Measurements from ENCODE around the gene STAC2.

STAC2 gene

DNA sequence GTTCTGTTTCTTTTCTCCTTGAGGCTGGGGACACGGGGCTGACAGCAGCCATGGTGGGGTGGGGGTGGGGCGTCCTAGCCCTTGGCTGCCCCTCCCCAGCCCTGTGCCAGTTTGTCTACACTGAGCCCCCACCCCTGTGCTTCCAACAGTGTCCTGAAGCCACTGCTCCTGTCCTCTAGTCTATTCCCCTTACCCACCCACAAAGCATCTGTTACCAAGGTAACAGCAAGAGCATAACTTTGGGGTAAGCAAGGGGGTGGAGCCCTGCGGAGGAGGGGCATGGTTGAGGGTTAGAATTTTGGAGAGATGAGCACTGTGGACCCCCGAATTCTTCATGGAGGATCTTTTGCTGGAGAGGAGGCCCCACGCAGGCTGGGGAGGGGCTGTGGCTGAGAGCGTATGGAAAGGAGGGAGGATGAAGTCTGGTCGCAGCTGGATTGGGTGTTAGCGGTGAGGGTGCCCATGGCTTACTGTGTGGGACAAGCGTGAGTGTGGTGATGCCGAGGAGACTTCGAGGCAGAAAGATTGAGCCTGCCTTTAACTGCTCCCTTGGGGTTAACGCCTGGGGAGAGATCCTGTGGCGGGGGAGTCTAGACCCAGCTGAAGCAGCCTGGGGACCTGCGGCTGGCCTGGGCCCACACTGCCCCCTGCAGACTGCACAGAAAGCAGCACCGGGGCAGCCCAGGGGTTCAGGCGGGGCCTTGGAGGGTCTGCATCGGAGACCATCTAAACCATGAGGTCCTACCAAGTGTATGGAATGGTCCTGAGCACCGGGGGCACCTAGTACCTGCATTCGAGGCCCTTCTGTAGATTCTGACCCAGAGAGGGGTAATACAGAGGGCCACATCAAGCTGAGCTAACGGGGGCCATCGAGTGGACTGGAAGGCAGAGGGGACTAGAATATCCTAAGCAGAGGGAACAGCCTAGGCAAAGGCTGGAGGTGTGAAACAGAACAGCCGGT lies 6.1 kb upstream of the STAC2 start:
- peak in 2 of 3 experiments; percentile 44 to 54 for DNase-seq

DNA sequence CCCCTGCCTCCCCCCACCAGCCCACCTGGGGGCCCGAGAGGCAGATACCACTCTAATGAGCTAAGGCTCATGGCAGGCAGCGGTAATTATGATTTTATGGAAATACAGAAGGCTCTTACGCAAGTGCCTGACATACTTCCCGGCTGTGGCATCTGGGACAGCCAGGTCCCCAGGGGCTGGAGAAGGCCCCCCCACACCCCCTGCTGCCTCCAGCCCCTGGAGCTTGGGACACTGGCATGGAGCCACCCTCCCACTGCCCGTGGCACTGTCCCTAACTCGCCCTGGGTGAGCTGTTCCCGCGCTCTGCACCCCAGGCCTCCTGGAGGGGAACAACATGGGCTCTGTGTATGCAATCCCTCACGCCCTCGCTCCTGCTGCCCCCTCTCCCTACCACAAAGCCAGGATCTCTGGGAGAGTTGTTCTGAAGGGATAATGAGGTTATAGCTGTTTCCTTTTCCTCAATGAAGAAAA lies 5.4 kb upstream of the STAC2 start:
- DNase-seq = no peak

DNA sequence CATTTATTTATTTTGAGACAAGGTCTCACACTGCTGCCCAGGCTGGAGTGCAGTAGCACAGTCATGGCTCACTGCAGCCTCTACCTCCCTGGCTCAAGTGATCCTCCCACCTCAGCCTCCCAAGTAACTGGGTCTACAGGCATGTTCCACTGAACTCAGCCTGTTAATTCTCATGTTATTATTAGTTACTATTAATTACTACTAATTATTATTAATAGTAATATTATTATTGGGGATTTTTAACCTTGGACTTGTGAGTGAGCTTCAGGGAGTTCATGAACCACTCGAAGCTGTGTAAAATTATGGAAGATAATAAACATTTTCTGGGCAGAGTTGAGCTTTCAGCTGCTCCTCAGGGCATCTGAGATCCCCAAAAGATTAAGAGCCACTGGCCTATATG lies 4.6 kb upstream of the STAC2 start:
- no peak for DNase-seq

DNA sequence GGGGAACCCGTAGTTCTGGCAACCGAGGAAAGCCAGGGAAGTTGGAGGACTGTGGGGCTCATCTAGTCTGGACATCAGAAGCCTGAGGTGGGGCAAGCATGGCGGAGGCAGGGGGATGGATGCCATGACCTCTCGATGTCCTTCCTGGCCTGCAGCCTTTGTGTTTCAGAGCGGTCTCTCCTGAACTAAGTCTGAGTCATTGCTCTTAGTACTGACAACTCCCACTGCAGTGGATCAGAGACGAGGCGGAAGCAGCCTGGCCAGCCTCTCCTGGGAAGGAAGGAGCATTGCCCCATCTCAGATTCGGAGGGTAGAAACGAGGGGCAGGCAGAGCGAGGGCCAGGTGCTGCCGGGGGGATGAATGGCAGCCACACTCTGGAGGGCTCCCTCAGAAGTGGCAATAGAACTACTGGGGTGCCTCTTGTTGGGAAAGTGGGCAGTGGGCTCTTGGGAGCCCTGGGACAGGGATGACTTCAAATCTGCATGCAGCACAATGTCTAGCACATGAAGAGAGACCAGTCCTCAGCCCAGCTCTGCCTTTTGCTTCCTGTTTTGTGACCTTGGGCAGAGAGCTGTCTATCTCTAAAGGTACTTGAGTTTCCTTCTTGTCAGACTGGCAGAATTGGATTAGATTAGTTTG lies 3.6 kb upstream of the STAC2 start:
- no peak for DNase-seq

DNA sequence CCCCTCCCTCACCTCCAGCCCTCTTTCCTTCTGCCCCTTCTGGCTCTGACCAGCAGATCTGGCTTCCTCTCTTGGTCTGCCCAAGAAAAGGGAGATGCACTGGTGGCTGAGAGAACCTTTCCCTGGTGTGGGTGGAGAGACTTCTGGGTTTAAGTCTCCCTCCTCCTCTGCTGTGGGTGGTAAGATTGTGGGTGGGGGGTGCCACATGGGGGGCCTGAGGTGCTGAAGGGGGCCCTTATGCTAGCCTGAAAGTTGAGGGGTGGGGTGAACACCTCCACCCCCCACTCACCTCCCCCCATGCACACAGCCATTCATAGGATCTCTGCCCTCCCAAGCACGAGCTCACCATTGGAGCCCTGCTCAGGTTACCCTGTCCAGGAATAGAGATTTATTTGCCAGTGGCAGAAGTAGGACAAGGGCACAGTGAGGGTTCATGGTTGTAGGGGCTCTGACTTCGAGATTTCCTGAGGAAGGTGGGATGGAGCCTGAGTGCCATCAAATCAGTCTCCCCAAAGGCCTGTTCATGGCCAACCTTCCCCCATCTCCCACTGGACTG lies 1.7 kb upstream of the STAC2 start:
- DNase-seq = no peak

DNA sequence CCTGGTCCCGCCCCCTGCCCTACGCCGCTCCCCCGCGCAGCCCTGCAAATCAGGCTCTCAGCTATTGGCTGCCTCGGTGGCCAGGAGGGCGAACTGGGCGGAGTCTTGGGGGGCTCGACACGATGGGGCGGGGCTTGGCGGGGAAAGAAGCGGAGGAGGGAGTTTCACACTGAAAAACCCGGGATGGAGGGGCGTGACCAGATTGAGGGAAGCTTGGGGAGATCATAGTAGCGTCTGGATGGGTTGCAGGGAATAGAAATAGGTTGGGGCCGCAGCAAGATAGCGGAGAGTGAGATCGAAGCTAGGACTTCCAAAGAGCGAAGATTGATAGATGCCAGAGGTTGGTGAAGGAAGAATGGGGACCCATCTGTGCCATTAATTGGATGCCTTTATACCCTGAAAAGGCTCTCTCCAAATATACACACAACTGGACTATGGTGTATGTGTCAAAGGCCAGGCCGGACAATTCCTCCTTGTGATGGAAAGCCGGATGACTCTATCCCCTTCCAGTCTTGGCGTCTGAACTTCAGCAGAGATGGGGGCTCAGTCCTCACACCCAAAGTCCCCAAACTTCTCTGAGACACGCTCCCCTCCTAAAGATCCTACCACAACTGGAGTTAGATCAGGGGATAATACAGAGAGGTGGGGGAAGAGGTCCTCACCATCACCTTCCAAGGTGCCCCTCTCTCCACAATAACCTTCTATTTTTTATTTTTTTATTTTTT lies 376 bp upstream of the STAC2 start:
- DNase-seq = peak; percentile 53 to 80 (median 64)

DNA sequence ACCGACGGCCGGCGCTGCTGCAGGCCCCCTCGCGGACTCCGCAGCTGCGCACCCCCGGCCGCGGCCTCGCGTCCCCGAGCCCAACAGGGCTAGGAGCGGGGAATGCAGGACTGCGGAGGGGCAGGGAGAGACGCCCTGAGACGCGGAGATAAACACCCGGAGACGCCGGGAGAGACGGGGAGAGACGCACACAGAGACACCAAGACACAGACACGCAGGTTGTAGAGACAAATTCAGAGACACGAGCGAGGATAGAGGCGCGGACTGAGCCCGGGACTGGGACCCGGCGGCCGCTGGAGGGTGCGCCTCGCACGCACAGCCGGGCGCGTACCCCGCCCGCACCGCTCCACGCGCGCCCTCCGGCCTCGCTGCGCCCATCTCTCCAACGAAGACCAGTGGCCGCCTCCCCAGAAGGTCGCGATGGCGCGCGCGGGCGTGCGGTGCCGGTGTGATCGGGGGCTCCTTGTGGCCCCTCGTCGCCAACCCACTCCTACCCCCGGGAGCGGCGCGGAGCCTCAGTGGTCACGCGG lies 902 bp downstream of the STAC2 start:
- peak in 2 of 3 experiments; percentile 63 for DNase-seq

DNA sequence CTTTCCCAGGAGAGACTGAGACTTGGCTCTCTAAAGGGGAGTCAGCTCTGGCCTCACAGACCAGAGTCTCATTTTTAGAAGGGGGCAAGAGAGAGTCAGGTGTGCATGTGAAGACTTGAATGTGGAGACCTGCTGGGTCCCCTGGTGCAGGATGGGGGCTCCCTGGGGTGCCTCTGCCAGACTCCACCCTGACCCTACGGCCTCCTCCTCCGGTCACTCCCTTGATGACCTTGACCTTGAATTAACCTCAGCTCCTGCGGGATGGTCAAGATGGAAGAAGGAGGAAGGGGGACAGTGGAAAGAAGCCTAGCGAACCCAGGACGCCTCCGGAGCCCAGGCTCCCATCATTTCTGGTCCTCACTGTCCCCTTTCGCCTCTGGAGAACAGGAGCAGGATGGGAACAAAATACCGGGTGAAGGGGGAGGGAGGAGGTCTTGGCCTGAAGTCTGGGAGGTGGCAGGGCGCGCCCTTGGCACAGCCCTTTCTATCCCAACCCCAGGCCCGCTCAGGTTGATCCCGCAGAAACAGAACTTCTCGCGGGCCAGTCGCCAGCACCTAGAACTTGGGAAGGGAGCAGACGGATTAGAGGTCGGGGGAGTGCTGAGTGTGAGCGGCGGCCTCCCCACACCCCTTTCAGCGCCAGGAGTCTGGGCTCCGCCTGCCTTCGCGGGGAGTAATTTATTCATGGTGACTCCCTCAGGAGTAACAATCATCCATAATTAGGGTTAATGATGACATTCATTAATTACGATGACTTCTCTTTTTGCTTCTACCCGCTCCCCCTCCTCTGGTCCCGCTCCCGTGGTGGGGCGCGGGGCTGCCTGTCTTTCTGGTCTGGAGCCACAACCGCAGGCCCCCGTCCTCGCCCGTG lies 1.6 kb downstream of the STAC2 start:
- peak in 2 of 3 experiments; percentile 63 for DNase-seq

DNA sequence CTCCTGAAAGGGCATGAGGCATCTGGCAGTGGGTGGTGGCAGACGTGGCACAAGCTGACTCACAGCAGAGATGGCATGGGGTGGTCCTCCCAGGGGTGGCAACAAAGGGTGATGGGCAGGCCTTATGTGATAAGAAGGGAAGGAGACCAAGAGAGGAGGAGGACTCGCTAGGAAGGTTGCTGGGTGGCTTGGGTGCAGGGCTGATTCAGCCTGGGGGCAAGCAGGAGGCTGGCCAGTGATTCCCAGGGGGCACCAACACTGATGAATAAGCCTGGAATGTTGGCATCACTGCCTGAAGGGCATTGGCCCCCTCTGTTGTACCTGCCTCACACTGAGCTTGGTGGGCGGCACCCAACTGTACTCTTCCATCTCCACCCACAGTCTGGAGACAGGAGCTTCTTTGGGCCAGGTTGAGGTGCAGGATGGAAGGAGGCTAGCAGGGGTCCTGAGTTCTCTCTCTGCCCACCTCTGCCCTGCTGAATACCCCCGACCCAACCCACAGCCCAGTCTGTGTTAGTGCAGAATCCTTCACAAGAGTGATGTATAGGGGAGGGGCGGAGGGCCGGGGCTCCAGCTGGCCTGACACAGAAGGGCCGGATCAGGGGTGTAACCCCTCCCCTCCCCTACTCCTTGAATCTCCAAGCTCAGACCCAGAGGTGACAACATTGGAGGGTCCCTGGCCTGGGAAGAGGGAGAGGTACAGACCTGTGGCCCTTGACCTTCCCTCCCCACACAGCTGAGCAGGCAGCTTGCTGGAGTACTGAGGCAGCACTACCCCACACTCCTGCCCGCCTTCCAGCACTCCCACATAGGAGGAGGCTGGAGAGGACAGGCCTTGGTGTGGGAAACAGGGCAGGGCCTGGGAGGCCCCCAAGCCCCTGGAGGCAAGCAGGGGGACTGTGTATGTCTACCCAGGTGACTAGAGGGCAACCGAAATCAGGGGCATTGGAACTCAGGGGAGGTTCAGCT lies 2.6 kb downstream of the STAC2 start:
- DNase-seq = no peak

DNA sequence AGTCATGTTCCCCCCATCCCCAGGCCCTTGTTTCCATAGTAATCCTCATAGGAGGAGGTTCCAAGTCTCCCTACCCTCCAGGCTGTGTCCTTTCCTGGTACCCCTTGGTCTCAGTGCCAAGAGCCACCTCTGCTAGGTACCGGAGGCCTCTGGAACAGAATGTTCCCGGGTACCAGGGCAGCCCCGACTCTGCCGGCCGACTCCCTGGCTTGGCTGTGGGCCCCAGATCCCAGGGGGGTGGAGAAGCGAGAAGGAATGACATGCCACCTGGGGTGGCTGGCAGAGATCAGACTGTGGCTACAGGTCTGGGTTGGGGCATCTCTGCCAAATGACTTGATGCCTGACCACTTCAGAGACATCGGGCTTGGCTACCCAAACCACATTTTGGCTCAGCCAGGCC lies 3.6 kb downstream of the STAC2 start:
- no peak for DNase-seq

DNA sequence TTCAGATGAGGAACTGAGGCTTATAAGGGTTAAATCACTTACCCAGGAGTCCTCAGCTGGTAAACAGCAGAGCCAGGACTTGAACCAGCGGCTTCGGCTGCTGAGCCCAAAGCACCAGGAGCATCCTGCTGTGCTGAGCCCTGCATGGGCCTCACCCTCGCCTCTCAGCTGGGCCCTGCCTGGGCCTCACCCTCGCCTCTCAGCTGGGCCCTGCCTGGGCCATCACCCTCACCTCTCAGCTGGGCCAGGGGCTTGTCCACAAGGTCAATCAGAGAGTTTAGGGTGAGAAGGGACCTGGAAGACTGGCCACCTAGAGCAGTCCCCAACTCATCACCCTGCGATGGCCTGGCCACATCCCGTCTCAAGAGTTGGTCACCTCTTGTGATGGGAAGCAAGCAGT lies 4.2 kb downstream of the STAC2 start:
- DNase-seq = no peak

DNA sequence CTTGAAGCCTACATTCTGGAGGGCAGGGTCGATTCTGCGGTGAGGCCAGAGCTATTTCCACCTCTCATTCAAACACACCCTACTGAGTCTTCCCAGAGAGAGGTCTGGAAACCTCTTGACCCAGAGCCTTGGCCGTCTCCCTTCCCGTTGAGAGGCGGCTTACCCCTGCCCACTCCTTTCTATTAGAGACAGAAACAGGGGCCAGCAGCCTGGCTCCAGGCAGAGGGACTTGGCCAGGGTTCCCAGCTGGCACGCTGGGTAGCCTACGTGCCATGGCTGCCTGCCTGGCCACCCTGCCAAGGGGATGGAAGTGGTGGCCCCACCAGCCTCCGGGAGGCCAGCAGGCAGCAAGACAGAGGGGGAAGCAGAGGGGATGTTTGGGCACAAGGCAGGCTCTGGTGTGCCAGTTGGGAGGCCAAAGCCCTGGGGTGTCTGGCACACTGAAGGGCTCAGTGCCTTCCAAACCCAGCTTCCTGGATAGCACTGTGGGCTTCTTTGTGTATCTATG lies 6.0 kb downstream of the STAC2 start:
- DNase-seq = no peak

DNA sequence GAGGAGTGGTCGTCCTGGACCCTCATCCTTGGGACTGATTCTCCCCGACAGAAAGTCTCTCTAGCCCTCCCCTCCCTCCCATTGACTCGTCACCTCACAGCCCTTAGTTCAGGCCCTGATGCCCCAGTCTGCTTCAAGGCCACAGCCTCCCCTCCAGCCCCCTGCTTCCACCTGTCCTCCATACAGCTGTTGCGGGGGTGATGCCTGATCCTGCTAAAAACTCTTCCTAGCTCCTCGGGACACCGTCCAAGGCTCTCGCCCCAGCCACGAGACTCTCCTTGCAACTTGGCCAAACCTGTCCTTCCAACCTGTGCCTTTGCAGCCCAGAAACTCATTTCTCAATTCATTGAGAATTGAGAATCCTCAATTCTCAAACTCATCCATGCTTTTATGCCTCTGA lies 6.8 kb downstream of the STAC2 start:
- no peak for DNase-seq

DNA sequence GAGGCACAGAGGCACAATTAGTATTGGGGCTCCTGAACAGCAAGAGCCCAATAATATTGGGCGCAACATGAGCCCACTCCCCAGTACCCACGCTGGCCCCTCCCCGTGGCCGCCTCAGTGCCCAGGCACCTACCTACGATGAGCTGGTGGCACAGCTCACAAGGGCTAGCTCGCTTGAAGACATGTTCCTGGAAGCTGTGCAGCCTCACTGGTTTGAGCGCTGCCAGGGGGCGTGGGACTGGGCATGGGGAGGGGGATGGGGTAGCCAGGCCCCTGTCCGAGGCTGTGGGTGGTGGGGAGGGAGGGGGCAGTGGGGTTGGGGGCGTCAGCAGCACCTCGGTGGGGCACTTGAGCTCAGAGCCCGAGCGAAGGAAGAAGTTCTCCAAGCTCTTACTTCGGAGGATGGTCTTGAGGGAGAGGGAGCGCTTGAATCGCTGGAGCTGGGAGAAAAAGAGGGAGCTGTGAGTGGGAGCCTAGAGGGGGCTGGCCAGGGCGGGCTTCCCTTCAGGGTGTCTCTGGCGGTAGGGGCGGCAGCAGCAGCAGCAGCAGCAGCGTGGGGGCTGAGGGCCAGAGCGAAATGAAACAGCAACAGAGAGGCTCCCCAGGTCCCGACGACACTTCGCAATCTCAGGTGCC lies 7.9 kb downstream of the STAC2 start:
- no peak for DNase-seq

DNA sequence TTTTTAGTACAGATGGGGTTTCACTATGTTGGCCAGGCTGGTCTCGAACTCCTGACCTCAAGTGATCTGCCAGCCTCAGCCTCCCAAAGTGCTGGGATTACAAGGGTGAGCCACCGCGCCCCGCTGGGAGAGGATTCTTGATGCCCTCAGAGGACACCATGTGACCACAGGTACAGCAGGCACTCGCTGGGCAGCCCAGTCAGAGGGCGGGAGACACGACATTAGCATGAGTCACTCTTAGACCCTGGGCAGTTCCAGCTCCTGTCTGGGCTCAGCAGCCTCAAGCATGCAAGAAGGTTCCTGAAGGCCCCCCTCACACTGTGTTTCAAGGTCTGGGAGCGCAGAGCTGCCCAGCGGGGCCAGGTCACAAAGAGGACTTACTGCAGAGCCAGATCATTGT lies 11.9 kb downstream of the STAC2 start:
- no peak for DNase-seq

DNA sequence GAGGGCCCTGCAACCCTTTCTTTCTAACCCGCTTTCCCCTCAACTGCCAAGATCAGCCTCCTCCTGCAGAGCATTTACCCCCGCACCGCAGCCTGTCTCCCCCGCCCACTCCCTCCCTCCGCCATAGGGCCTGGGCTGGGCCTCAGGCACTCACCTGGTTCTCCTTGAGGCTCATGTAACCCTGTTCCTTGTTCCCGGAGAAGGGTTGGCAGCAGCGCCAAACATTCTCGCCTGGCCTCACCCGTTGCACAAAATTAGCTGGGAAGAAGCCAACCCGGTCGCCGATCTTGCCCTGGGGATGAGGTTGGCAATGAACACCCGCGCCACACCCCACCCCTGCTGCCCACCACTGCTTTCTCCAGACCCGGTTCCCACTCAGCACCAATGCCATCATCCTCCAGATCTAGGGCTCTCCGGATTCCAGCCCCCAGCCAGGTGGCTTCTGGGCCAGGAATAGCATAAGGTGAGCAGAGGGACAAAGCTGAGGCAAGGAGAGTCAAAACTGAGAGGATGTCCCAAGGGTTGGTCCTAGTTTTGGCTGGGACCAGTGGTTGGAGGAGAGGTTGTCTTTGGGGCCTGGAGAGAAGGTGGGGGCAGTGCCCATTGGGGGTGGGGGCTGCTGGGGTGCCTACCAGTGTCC lies 12.8 kb downstream of the STAC2 start:
- peak in 1 of 3 experiments; percentile 7 for DNase-seq

DNA sequence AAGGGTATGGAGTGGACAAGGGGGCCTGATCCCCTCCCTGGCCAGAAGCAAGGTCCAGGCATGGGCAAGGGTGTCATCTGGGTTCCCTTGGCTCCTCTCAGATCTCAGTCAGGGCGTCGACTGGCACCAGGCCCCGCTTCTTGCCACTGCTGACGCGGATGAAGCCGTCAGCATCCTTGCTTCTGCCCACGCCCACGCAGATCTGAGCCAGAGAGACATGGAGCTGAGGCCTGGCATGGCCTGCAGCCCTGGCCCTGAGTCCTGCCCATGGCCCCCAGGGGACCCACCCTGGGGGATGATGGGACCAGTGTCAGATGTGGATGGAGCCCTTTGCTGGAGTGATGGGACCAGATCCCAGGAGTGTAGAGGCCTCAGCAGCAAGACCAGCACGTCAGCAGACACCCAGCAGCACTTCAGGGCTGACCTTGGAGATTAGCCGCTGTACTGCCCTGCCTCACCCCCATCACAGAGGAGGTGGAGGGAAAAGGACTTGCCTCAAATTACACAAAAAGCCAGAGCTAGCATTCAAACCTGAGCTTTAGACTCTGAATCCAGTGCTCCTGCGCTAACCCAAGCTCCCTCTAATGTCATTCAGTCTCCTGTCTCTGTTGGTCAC lies 13.4 kb downstream of the STAC2 start:
- DNase-seq = no peak

DNA sequence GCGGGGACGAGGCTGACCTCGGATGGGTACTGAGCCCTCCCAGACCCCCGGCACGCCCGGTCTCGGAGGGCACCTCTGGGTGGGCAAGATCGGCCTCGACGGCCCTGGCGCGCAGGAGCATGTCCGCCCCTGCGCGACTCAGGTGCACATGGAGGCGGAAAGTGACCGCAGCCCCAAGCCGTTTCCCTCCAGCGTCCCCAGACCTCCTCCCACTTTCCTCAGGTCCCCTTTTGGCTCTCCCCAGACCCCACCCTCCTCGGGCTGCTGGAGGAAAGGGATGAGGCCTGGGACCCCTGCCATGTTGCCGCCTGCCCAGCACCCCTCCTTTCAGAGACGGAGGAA lies 15.7 kb downstream of the STAC2 start:
- no peak for DNase-seq
